ENCODE results near the gene PREX1. TPM values are rescaled to one million over a fixed set of nuclear protein-coding genes. Genes with fewer than 3 reads are reported as not detected.

PREX1 gene
- total RNA-seq, 1 donor from 2014 or later, result 2.9 TPM

- Mint-ChIP-seq H3K9me3 (ENCODE audit: low read depth) (no peaks in the 10 kb centered on the region), H3K27me3 (no peaks in the 10 kb centered on the region), H3K4me1 (ENCODE audit: low read depth) (peaks cover 9% of the 10 kb centered on the region), H3K36me3 (ENCODE audit: insufficient read depth) (no peaks in the 10 kb centered on the region), H3K27ac (no peak overlapping the region), H3K4me3 (ENCODE audit: low read depth) (no peak overlapping the region)
- no peak for DNase-seq (ENCODE audit: low spot score, unreplicated experiment)
- TF ChIP-seq CTCF (IDR thresholded peaks at IDR 0.05; ENCODE audit: unreplicated experiment), result no peak
Measured at GRCh38 chr20:48708630-48709029, 119.2 kb downstream of the PREX1 start.

- no peak for TF ChIP-seq CTCF (IDR thresholded peaks at IDR 0.05; ENCODE audit: unreplicated experiment)
- no peaks in the 10 kb centered on the region for H3K36me3 Mint-ChIP-seq (ENCODE audit: insufficient read depth)
- peaks cover 9% of the 10 kb centered on the region for H3K4me1 Mint-ChIP-seq (ENCODE audit: low read depth)
- no peaks in the 10 kb centered on the region for H3K27me3 Mint-ChIP-seq
- no peak for DNase-seq (ENCODE audit: low spot score, unreplicated experiment)
- H3K27ac Mint-ChIP-seq, result no peak overlapping the region
- no peaks in the 10 kb centered on the region for H3K9me3 Mint-ChIP-seq (ENCODE audit: low read depth)
- H3K4me3 Mint-ChIP-seq (ENCODE audit: low read depth), result no peak overlapping the region
Measured at GRCh38 chr20:48708116-48708515, 119.7 kb downstream of the PREX1 start.

GRCh38 chr20:48706710-48707365, 121.0 kb downstream of the PREX1 start:
- Mint-ChIP-seq H3K27me3 (no peaks in the 10 kb centered on the region), H3K36me3 (ENCODE audit: insufficient read depth) (no peaks in the 10 kb centered on the region), H3K4me3 (ENCODE audit: low read depth) (no peak overlapping the region), H3K27ac (no peak overlapping the region), H3K4me1 (ENCODE audit: low read depth) (peaks cover 9% of the 10 kb centered on the region), H3K9me3 (ENCODE audit: low read depth) (no peaks in the 10 kb centered on the region)
- DNase-seq (ENCODE audit: low spot score, unreplicated experiment), result no peak
- TF ChIP-seq CTCF (IDR thresholded peaks at IDR 0.05; ENCODE audit: unreplicated experiment), result no peak

- DNase-seq (ENCODE audit: low spot score, unreplicated experiment), result no peak
- no peaks in the 10 kb centered on the region for H3K27me3 Mint-ChIP-seq
- peaks cover 9% of the 10 kb centered on the region for H3K4me1 Mint-ChIP-seq (ENCODE audit: low read depth)
Measured at GRCh38 chr20:48706116-48706656, 121.6 kb downstream of the PREX1 start.

More at GRCh38 chr20:48706116-48706656, 121.6 kb downstream of the PREX1 start:
- no peak overlapping the region for H3K27ac Mint-ChIP-seq
- no peak overlapping the region for H3K4me3 Mint-ChIP-seq (ENCODE audit: low read depth)
- no peak for TF ChIP-seq CTCF (IDR thresholded peaks at IDR 0.05; ENCODE audit: unreplicated experiment)
- H3K9me3 Mint-ChIP-seq (ENCODE audit: low read depth), result no peaks in the 10 kb centered on the region
- H3K36me3 Mint-ChIP-seq (ENCODE audit: insufficient read depth), result no peaks in the 10 kb centered on the region

Measured in progenitor cell of endocrine pancreas (in vitro differentiated cells).